ENCODE results near the gene GPR34. TPM values are rescaled to one million over a fixed set of nuclear protein-coding genes. Genes with fewer than 3 reads are reported as not detected.

Gene GPR34
- total and polyA plus RNA-seq, 2 of the 4 experiments (the other 2 are of a cell fraction): not detected

DNA sequence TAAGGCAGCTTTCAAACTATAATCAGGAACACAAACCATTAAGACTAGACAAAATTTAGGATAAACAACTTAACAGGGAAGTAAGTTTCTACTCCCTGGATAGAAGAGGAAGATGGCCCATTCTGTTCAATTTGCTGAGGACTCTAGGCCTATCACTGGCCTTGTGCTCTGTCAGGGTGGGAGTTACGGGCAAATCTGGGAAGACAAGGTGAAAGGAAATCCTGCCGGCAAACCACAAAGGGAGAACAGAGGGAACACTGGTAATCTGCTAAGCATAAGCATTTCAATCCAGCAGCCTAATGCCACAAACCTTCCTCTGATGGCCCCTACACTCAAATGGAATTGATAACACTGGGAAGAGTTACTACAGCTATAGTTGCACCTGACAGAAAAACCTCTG, 43.5 kb downstream of the GPR34 start:
- H3K79me1 ChIP-seq (ENCODE audit: low read depth in 1 of 2, low read length in 2 of 2): no peaks in the 10 kb centered on the region
- H3K9me1 ChIP-seq (ENCODE audit: insufficient read depth, low read length): no peaks in the 10 kb centered on the region
- no peaks in the 10 kb centered on the region; the same call in 1 of the 2 replicates for H3K27me3 ChIP-seq (ENCODE audit: control insufficient read depth, insufficient read depth, low read length)
- H3K4me3 ChIP-seq (ENCODE audit: insufficient read depth, low read depth, low read length): no peak overlapping the region
- H3K56ac ChIP-seq (ENCODE audit: extremely low read depth, insufficient read depth, low read length): no peak overlapping the region
- H3K27ac ChIP-seq (ENCODE audit: insufficient read depth, low read length): no peak overlapping the region
- no peak overlapping the region for H3K4me2 ChIP-seq (ENCODE audit: low read depth, low read length)
- H2AK5ac ChIP-seq (ENCODE audit: low read depth, low read length): no peak overlapping the region
- no peak overlapping the region for H3K23ac ChIP-seq (ENCODE audit: low read depth, low read length)
- H2BK120ac ChIP-seq (ENCODE audit: low read depth, low read length): no peak overlapping the region
- no peak overlapping the region for H2BK15ac ChIP-seq (ENCODE audit: low read depth, low read length)
- H2AK9ac ChIP-seq (replicated peaks; ENCODE audit: low read depth, low read length, poor library complexity): no peak overlapping the region
- H2BK20ac ChIP-seq (ENCODE audit: low read depth, low read length): no peak overlapping the region
- 60% methylated on average over 1 of the region's 2 CpGs; no CpG with 5 or more reads in 1 of the 2 experiments for WGBS, 2 experiments (ENCODE audit: extremely low coverage in 2 of 2, insufficient read length in 1 of 2)
- no peak overlapping the region for H4K8ac ChIP-seq (ENCODE audit: low read depth in 2 of 2, low read length in 2 of 2)
- no peak overlapping the region for H2AFZ ChIP-seq (replicated peaks; ENCODE audit: low read length, poor library complexity)
- in situ Hi-C loops (cut with MboI; ENCODE audit: low sequenced_read_pairs) (no loop called here), intact Hi-C loops (cut with micrococcal nuclease) (loop anchor here (10.0 kb wide), 2 partner anchors 177 to 457 kb away; no protein-coding TSS in a partner anchor), dilution Hi-C loops (cut with HindIII; ENCODE audit: low sequenced_read_pairs, unreplicated experiment) (no loop called here)
- no peaks in the 10 kb centered on the region for H4K20me1 ChIP-seq (ENCODE audit: insufficient read depth, low read length)
- H3K9ac ChIP-seq (ENCODE audit: low read depth, low read length): no peak overlapping the region
- H3K14ac ChIP-seq (replicated peaks; ENCODE audit: low read depth, low read length): no peak overlapping the region
- H3K4ac ChIP-seq (ENCODE audit: low read depth, low read length): no peak overlapping the region
- H4K5ac ChIP-seq (ENCODE audit: low read depth, low read length): no peak overlapping the region
- H3K9me3 ChIP-seq (ENCODE audit: control insufficient read depth, insufficient read depth, low read length): no peaks in the 10 kb centered on the region
- no TSS peak for BruUV-seq (replicated peaks)
- DNase-seq (no peak), ATAC-seq (ENCODE audit: low read depth) (no peak)
- CTCF ChIA-PET: interaction anchor here (0.7 kb wide), 1 partner anchor 129 kb away, joined by 4 read pairs; no protein-coding TSS in a partner anchor
- POLR2A ChIA-PET (ENCODE audit: unreplicated experiment): no interaction called here
- no peak overlapping the region for H2BK5ac ChIP-seq (ENCODE audit: low read depth, low read length, poor library complexity, severe bottlenecking)
- H4K91ac ChIP-seq (ENCODE audit: insufficient read depth, low read depth, low read length): no peak overlapping the region
- no peak for TF ChIP-seq RFX5 (IDR thresholded peaks at IDR 0.05; ENCODE audit: low read depth, low read length)
- TF ChIP-seq MAZ (IDR thresholded peaks at IDR 0.05; ENCODE audit: borderline replicate concordance, low read depth, low read length): no peak
- no peak for TF ChIP-seq NFE2L2 (IDR thresholded peaks at IDR 0.05; ENCODE audit: low read depth, low read length)
- H3K36me3 ChIP-seq (ENCODE audit: control insufficient read depth, insufficient read depth, low read length): no peaks in the 10 kb centered on the region
- no peaks in the 10 kb centered on the region for H3K4me1 ChIP-seq (ENCODE audit: control insufficient read depth, insufficient read depth, low read length)
- H3K18ac ChIP-seq (ENCODE audit: low read depth, low read length): no peak overlapping the region
